Activated naive CD4-positive, alpha-beta T cell treated with anti-CD3 and anti-CD28 coated beads for 36 hours (primary cell): ENCODE results near the gene CD248. TPM values are rescaled to one million over a fixed set of nuclear protein-coding genes. Genes with fewer than 3 reads are reported as not detected.
A peak's percentile ranks its signal among the peaks of the same experiment; 100 is the strongest.
"Not testable (repeated sequence)": the region's sequence is repeated elsewhere in the genome, so short reads cannot be mapped to it uniquely, and the experiment has no call there.

Experiments used
- CTCF ChIA-PET: fragments of 350-600 bp; sonication (Branson Sonifier 250); formaldehyde crosslinking; loops from one replicate; lab custom pipeline; 2021; ENCODE audit warnings: antibody characterized with exemption; lab: Charles Lee
- DNase-seq: peaks from one replicate; pipeline ENCODE4 v3.0.0-alpha.2; 2020
- H3K27ac Mint-ChIP-seq: one replicate; pipeline ENCODE4 v1.8.0; 2021; ENCODE audit warnings: mild to moderate bottlenecking, mixed read lengths
- H3K27me3 Mint-ChIP-seq: one replicate; pipeline ENCODE4 v1.8.0; 2021; ENCODE audit warnings: low read depth, mixed read lengths
- H3K36me3 Mint-ChIP-seq: one replicate; pipeline ENCODE4 v1.8.0; 2021; ENCODE audit warnings: low read depth, mixed read lengths
- H3K4me1 Mint-ChIP-seq: one replicate; pipeline ENCODE4 v1.8.0; 2021; ENCODE audit warnings: low read depth, mixed read lengths
- H3K4me3 Mint-ChIP-seq: one replicate; pipeline ENCODE4 v1.8.0; 2021; ENCODE audit warnings: mild to moderate bottlenecking, moderate library complexity, mixed read lengths
- H3K9me3 Mint-ChIP-seq: one replicate; pipeline ENCODE4 v1.8.0; 2021; ENCODE audit warnings: mixed read lengths
- intact Hi-C: fragments of 100-400 bp; cut with micrococcal nuclease; formaldehyde crosslinking; loops from one replicate; pipeline ENCODE4 v1.15.1; 2023
- total RNA-seq, 2 experiments: library from RNA; stranded (reverse); gene quantifications; one replicate each; pipeline ENCODE4 v1.2.3, GENCODE V29; 2021

The CD248 gene
- total RNA-seq, 2 experiments from 2014 or later: 0.15 to 0.26 TPM

DNA sequence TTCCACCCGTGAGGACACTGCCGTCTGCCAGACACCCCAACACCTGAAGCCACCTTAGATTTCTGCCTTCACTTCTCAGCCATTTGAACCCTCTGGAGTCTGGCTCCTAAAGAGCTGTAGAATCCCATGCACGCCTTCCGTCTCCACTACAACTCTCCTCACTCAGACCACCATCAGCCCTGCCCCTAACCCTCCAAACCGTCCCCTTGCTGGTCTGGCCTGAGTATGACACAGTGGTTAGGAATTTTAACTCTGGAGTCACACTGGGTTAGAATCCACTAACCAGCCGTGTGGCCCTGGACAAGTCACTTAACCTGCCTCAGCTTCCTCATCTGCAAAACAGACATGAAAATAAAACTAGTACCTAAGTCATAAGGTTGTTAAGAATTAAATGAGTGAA lies 35.8 kb downstream of the CD248 start:
- peaks cover 2% of the 10 kb centered on the region for H3K36me3 Mint-ChIP-seq
- H3K4me1 Mint-ChIP-seq: peaks cover 22% of the 10 kb centered on the region
- no peaks in the 10 kb centered on the region for H3K9me3 Mint-ChIP-seq
- H3K27ac Mint-ChIP-seq: no peak overlapping the region
- intact Hi-C loops: no loop called here
- H3K4me3 Mint-ChIP-seq: no peak overlapping the region
- no peaks in the 10 kb centered on the region for H3K27me3 Mint-ChIP-seq
- DNase-seq: no peak
- CTCF ChIA-PET: interaction anchor here (0.7 to 2.7 kb wide), 5 partner anchors 8 to 59 kb away, joined by 3 to 19 read pairs (median 5); partner anchors contain the start of gene YIF1A

DNA sequence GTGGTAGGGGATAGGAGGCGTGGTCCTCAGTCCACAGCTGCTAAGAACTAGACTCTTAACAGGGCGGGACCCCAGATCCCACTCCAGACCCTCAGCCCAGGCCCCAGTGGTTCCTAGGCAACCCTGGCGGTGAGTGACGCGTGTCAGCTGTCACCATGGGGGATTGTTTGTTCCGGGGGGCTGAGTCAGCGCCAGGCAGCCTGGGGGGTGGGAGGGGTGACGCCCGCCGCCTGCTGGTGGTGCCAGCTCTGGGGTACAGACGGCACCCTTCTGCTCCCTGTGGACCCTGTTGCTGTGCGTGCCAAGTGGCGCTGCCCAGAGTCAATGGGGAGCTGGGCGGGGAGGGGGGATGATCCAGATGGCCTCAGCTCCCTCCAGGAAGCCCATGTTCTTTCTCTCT lies 36.4 kb downstream of the CD248 start:
- H3K36me3 Mint-ChIP-seq: peaks cover 2% of the 10 kb centered on the region
- H3K4me3 Mint-ChIP-seq: no peak overlapping the region
- CTCF ChIA-PET: interaction anchor here (0.7 to 2.7 kb wide), 6 partner anchors 9 to 58 kb away, joined by 3 to 7 read pairs (median 4); partner anchors contain the start of gene YIF1A
- no peaks in the 10 kb centered on the region for H3K9me3 Mint-ChIP-seq
- peaks cover 22% of the 10 kb centered on the region for H3K4me1 Mint-ChIP-seq
- no peak overlapping the region for H3K27ac Mint-ChIP-seq
- H3K27me3 Mint-ChIP-seq: no peaks in the 10 kb centered on the region
- intact Hi-C loops: no loop called here
- no peak for DNase-seq

DNA sequence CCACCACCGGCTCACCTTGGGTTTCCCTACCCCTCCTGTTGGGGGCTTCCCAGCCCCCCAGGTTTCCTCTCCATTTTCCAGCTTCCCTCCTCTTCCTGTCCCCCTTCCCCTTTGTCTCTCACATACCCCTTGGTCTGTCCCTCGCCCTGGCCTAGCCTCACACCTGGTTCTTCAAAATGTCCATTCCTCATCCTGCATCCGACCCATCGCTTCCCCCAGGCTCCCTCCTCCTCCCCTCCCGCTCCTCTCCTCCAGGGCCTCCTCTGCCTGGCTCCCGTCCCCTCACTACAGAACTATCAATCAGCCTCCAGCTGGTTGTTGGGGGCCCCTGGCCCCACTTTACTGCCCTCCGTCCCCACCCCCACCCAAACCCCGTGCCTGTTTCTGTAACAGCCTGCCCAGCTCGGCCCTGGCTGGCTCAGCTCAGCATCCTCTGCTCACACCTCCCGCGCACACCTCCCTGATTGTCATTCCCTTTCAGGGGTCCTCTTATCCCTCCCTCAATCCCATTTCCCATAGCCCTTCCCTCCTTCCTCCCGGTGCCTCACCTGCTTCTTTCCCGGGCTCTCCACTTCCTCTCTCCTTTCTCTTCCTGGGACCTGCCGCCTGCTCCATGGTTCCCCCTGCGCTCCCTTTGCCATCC lies 37.6 kb downstream of the CD248 start:
- H3K27me3 Mint-ChIP-seq: no peaks in the 10 kb centered on the region
- no peak for DNase-seq
- H3K36me3 Mint-ChIP-seq: peaks cover 2% of the 10 kb centered on the region
- CTCF ChIA-PET: interaction anchor here (0.6 to 2.7 kb wide), 5 partner anchors 10 to 395 kb away, joined by 3 to 7 read pairs (median 4); partner anchors contain the start of gene YIF1A
- H3K9me3 Mint-ChIP-seq: no peaks in the 10 kb centered on the region
- no peak overlapping the region for H3K27ac Mint-ChIP-seq
- H3K4me3 Mint-ChIP-seq: no peak overlapping the region
- intact Hi-C loops: no loop called here
- peaks cover 22% of the 10 kb centered on the region for H3K4me1 Mint-ChIP-seq

DNA sequence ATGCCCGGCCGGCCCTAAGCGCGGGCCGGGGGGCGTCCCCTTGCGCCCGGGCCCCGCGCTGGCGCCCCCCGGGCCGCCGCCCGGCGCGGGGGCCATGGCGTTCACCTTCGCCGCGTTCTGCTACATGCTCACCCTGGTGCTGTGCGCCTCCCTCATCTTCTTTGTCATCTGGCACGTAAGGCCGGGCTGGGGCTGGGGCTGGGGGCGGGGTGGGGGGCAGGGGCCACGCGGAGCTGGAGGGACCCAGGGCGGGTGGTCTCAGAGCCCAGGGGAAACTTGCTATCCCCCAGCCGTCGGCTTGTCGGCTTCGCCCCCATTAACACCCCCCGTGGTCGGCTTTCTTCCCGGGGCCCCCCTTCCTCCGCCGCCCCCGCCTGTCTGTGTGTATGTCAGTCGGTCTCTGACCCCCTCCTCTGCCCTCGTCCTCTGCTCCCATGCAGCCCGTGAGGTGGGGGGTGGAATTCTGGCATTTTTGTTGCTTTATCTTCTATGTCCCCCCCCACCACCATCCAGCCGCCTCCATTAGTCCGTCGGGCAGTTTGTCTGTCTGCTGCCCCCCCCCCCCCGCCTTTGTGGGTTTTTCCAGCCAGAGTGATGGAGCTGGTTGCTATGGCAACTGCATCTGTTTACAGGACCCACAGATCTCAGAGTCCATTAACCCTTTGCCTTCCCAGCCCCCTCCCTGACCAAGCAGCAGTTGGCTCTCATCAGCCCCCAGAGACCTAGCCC lies 38.3 kb downstream of the CD248 start:
- no peak for DNase-seq
- Mint-ChIP-seq H3K4me1 (peaks cover 22% of the 10 kb centered on the region), H3K27ac (no peak overlapping the region), H3K27me3 (no peaks in the 10 kb centered on the region), H3K36me3 (peaks cover 5% of the 10 kb centered on the region), H3K4me3 (peak overlapping the region; percentile 62), H3K9me3 (no peaks in the 10 kb centered on the region)
- intact Hi-C loops: loop anchor here (1.0 kb wide), 1 partner anchor 10 kb away; the partner anchor contains the start of gene RAB1B
- CTCF ChIA-PET: interaction anchor here (0.6 to 2.7 kb wide), 5 partner anchors 10 to 396 kb away, joined by 3 to 7 read pairs (median 4); partner anchors contain the start of gene YIF1A

DNA sequence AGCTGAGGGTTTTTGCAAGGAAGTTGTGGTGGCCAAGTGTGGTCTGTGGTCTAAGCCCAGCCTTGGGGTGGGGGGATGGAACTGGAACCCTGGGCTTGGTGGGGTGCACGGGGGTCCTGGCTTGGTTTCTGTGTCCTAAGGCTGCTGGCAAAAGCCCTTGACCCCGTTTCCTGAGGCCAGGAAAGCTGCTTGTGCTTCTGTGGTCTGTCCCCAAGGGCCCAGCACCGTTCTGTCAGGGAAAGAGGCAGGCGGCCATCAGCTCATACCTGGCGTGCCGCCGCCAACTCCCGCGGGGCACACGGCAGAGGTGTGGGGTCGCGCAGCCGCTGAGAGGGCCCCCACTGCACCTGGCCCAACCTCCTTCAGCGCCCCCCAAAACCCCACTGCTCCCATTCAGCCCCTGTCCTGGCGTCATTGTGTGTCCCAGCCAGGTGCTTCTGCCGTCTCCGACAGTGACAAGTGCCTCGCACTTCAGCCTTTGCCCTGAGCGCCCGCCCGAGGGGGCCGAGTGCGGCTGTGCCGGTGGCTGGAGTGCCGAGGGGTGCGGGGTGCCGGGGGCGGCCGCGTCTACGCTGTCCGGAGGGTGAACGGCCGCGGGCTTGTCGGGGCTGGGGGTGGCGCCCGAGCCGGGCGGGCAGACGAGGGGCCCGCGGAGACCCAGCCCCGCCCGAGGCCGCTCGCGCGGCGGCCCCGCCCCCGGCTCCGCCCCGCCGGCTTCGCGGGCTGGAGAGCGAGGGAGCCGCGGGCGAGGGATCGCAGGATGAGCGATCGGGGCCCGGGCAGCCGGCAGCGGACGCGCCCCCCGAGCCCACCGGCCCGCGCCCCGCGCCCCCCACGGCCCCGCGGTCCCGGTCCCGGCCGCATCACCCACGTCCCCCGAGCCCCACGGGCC lies 39.1 kb downstream of the CD248 start, which contains the start of gene CNIH2:
Gene CNIH2, plus strand, starts transcription at position 705 of the 892 bp plus-strand sequence. CDS start 282 bp downstream, outside the sequence.
- H3K27ac Mint-ChIP-seq: no peak within 1 kb of the TSS
- H3K9me3 Mint-ChIP-seq: no peaks in the 10 kb centered on the region
- intact Hi-C loops: loop anchor here (1.0 kb wide), 1 partner anchor 9 kb away; the partner anchor contains the start of gene RAB1B
- peak within 1 kb of the TSS; percentile 62 for H3K4me3 Mint-ChIP-seq
- peaks cover 8% of the 10 kb centered on the region for H3K36me3 Mint-ChIP-seq
- H3K27me3 Mint-ChIP-seq: no peaks in the 10 kb centered on the region
- peaks cover 17% of the 10 kb centered on the region for H3K4me1 Mint-ChIP-seq
- DNase-seq: no peak
- CTCF ChIA-PET: no interaction called here

DNA sequence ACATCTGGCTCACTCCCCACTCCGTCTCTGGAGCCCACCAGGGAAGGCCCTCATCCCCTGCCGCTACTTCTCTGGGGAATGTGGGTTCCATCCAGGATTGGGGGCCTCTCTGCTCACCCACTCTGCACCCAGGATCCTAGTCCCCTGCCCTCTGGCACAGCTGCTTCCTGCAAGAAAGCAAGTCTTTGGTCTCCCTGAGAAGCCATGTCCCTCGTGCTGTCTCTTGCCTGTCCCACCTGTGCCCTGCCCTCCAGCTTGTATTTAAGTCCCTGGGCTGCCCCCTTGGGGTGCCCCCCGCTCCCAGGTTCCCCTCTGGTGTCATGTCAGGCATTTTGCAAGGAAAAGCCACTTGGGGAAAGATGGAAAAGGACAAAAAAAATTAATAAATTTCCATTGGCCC lies 39.8 kb downstream of the CD248 start:
- H3K27ac Mint-ChIP-seq, H3K9me3 Mint-ChIP-seq, CTCF ChIA-PET, DNase-seq, intact Hi-C loops, H3K27me3 Mint-ChIP-seq: not testable (repeated sequence)
- peaks cover 10% of the 10 kb centered on the region for H3K4me1 Mint-ChIP-seq
- H3K4me3 Mint-ChIP-seq: peak overlapping the region; percentile 6
- H3K36me3 Mint-ChIP-seq: peaks cover 10% of the 10 kb centered on the region

DNA sequence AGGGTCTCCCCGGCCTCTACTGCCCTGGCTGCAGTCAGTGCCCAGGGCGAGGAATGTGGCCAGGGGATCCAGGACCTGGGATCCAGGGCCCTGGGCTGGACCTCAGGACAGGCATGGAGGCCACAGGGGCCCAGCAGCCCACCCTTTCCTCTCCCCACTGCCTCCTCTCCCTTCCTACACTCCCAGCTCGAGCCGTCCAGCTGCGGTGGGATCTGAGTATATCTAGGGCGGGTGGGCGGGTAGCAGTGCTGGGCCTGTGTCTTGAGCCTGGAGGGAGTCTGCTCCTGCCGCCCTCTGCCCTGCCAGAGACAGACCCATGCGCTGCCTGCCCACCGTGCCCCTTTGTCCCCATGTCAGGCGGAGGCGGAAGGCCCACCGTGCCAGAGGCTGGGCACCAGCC lies 40.2 kb downstream of the CD248 start:
- intact Hi-C loops, CTCF ChIA-PET, H3K9me3 Mint-ChIP-seq, H3K27ac Mint-ChIP-seq, H3K4me3 Mint-ChIP-seq, H3K4me1 Mint-ChIP-seq, DNase-seq, H3K27me3 Mint-ChIP-seq: not testable (repeated sequence)
- H3K36me3 Mint-ChIP-seq: peaks cover 14% of the 10 kb centered on the region

DNA sequence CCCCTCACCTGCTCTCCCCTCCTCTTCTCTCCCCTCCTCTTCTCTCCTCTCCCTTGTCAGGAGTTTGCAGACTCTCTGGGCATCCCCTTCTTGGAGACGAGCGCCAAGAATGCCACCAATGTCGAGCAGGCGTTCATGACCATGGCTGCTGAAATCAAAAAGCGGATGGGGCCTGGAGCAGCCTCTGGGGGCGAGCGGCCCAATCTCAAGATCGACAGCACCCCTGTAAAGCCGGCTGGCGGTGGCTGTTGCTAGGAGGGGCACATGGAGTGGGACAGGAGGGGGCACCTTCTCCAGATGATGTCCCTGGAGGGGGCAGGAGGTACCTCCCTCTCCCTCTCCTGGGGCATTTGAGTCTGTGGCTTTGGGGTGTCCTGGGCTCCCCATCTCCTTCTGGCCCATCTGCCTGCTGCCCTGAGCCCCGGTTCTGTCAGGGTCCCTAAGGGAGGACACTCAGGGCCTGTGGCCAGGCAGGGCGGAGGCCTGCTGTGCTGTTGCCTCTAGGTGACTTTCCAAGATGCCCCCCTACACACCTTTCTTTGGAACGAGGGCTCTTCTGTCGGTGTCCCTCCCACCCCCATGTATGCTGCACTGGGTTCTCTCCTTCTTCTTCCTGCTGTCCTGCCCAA lies 40.7 kb downstream of the CD248 start:
- Mint-ChIP-seq H3K36me3 (peaks cover 14% of the 10 kb centered on the region), H3K9me3 (no peaks in the 10 kb centered on the region), H3K4me1 (peaks cover 5% of the 10 kb centered on the region), H3K27ac (no peak overlapping the region), H3K4me3 (no peak overlapping the region), H3K27me3 (no peaks in the 10 kb centered on the region)
- intact Hi-C loops: no loop called here
- DNase-seq: no peak
- CTCF ChIA-PET: no interaction called here

DNA sequence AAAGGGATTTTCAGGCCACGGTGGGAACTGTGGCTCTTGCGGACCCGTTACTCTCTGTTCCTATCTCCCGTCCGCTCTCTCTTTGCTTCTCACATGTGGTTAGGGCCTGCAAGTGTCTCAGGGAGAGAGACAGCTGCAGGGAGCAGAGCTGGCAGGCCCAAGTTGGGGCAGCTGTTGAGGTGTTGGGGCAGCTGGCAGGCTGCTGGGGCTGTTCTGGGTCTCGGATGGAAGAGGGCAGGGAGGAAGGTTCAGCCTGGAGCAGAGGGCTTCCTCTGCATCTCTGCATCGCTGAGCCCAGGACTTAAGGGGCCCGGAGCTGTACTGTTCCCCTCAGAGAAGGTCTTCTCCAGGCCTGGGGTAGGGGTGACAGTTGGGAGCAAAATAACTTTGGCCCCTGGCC lies 41.4 kb downstream of the CD248 start:
- CTCF ChIA-PET: no interaction called here
- intact Hi-C loops: no loop called here
- peaks cover 16% of the 10 kb centered on the region for H3K36me3 Mint-ChIP-seq
- H3K4me3 Mint-ChIP-seq: no peak overlapping the region
- peaks cover 10% of the 10 kb centered on the region for H3K4me1 Mint-ChIP-seq
- H3K27me3 Mint-ChIP-seq: no peaks in the 10 kb centered on the region
- H3K27ac Mint-ChIP-seq: no peak overlapping the region
- no peak for DNase-seq
- no peaks in the 10 kb centered on the region for H3K9me3 Mint-ChIP-seq

DNA sequence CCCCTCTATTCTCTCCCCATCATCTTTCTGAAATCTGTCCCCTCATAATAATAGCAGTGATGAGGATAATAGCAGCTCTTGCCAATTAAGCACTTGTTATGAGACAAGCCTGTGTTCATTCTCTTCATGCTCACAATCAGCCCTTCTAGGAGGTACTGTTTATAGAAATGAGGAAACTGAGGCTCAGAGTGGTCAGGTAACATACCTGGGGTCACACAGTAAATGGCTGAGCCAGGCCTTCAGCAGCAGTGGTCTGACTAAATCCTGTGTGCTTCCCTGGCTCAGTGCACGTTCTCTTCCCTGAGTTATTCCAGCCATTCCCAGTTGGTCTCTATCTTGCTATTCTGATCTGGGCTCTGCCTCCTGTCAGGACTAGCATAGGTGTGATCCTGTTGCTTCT lies 42.6 kb downstream of the CD248 start:
- no peak overlapping the region for H3K27ac Mint-ChIP-seq
- no peaks in the 10 kb centered on the region for H3K9me3 Mint-ChIP-seq
- H3K36me3 Mint-ChIP-seq: peaks cover 20% of the 10 kb centered on the region
- H3K4me1 Mint-ChIP-seq: peaks cover 20% of the 10 kb centered on the region
- CTCF ChIA-PET: interaction anchor here (2.8 kb wide), 1 partner anchor 8 kb away, joined by 19 read pairs; no protein-coding TSS in a partner anchor
- no peaks in the 10 kb centered on the region for H3K27me3 Mint-ChIP-seq
- DNase-seq: no peak
- H3K4me3 Mint-ChIP-seq: no peak overlapping the region
- intact Hi-C loops: no loop called here

DNA sequence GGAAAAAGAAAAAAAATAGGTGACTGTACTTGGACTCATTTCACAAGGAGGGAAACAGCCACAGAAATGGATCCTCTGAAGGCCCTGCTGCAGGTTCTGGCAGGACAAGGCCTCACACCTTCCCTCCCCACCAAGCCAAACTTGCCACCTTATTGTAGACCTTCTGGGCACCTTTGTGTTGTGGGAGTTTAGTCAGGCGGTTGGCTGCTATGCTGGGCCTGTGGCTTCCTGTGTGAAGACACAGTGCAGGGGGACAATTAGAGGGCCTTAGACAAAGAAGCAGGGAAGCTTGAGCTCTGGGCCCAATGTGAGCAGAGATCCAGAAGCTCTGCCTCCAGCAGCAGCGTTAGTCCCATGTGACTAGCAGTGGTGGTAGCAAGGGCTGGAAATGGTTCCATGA lies 44.2 kb downstream of the CD248 start:
- Mint-ChIP-seq H3K4me3 (no peak overlapping the region), H3K27ac (no peak overlapping the region)

More for the DNA sequence above, 44.2 kb downstream of the CD248 start:
- intact Hi-C loops: no loop called here
- CTCF ChIA-PET: interaction anchor here (2.8 kb wide), 1 partner anchor 10 kb away, joined by 19 read pairs; no protein-coding TSS in a partner anchor
- peaks cover 19% of the 10 kb centered on the region for H3K4me1 Mint-ChIP-seq
- H3K27me3 Mint-ChIP-seq: no peaks in the 10 kb centered on the region
- peaks cover 24% of the 10 kb centered on the region for H3K36me3 Mint-ChIP-seq
- no peak for DNase-seq
- H3K9me3 Mint-ChIP-seq: no peaks in the 10 kb centered on the region
